ENCODE measurements around the gene GRM5.

DNA sequence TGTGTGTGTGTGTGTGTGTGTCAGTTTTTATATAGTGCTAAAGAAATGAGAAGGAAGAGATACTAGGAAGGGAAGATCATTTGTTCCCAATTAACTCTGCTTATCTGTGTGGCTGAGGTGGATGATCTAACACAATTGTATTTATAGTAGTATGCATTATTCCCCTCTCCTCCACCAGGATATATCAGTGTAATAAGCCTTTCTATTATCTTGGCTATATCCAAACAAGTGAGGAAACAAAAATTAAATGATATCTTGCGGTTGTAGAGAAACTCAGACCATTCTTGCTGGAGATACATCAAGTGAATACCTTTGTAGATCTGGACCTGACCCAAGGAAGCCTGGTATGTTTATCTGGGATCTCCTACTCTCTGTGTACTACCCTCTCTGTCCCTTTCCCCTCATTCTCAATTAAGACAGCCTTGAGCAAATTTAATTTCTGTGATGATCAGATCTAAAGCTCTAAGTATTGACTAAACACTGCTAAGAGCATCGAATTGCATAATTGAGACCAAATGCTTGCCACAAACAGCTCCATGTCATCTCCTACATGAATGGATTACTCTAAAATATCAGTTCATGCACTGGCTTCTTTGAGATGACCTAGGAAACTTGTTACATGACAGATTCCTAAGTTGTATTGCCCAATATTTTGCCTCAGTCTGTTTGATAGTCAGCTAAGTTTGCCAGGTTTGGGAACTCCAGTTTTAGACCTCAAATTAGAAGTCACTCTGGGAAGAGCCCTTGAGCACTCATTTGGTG is 543.0 kb downstream of the GRM5 start:
- TF ChIP-seq, protein P1, sequence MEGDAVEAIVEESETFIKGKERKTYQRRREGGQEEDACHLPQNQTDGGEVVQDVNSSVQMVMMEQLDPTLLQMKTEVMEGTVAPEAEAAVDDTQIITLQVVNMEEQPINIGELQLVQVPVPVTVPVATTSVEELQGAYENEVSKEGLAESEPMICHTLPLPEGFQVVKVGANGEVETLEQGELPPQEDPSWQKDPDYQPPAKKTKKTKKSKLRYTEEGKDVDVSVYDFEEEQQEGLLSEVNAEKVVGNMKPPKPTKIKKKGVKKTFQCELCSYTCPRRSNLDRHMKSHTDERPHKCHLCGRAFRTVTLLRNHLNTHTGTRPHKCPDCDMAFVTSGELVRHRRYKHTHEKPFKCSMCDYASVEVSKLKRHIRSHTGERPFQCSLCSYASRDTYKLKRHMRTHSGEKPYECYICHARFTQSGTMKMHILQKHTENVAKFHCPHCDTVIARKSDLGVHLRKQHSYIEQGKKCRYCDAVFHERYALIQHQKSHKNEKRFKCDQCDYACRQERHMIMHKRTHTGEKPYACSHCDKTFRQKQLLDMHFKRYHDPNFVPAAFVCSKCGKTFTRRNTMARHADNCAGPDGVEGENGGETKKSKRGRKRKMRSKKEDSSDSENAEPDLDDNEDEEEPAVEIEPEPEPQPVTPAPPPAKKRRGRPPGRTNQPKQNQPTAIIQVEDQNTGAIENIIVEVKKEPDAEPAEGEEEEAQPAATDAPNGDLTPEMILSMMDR (conservative IDR thresholded peaks at IDR 0.05 in 1 of 2, IDR thresholded peaks at IDR 0.05 in 1 of 2; ENCODE audit: low read depth in 1 of 2, low read length in 2 of 2), result no peak
- TF ChIP-seq EZH2 (IDR thresholded peaks at IDR 0.05; ENCODE audit: low read length, missing control alignments), result no peak
